T47D (cell line): ENCODE data around the gene CHST13.

Experiments
- DNase-seq, 2 experiments: peaks; one replicate each; pipeline versions ENCODE4 v3.0.0 to v3.0.0-alpha.2; 2011 to 2012; ENCODE audit warnings: low read depth in 1 of 2, low spot score in 1 of 2
- JUND ChIP-seq: IDR thresholded peaks from 2 replicates; pipeline ENCODE4 v1.6.1; 2012; ENCODE audit warnings: low read depth
- in situ Hi-C: cut with HindIII; loops from 2 replicates; pipeline ENCODE4 v1.10.0; 2016; ENCODE audit warnings: low sequenced_read_pairs, low pct_unique_long_range_greater_than_20kb

Gene CHST13

DNA sequence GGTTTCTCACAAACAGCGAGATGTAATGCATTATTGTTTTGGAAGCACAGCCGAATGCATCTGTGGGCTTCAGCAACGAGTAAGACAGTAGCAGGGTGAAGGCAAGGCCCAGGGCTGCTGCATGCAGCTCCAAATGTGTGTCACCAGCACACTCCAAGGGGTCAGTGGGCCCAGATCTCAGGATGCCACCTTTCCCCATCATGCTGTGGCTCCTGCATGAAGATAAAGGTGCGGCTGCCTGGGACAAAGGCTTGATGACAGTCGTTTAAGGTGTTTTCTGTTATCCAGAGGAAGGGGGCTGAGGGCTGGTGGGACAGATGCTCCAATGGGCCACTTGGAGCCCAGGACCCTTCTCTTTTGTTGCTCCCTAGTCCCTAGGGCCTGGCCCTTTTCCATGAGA is 21.6 kb downstream of the CHST13 start:
- in situ Hi-C loops: no loop called here
- no peak for TF ChIP-seq JUND
- DNase-seq: no peak

GRCh38 chr3:126546013-126546412 is 22.1 kb downstream of the CHST13 start:
- no peak for DNase-seq
- in situ Hi-C loops: no loop called here
- no peak for TF ChIP-seq JUND

- no peak for DNase-seq
- in situ Hi-C loops: no loop called here
- TF ChIP-seq JUND: no peak
Measured at GRCh38 chr3:126546549-126547239, 22.7 kb downstream of the CHST13 start.

DNA sequence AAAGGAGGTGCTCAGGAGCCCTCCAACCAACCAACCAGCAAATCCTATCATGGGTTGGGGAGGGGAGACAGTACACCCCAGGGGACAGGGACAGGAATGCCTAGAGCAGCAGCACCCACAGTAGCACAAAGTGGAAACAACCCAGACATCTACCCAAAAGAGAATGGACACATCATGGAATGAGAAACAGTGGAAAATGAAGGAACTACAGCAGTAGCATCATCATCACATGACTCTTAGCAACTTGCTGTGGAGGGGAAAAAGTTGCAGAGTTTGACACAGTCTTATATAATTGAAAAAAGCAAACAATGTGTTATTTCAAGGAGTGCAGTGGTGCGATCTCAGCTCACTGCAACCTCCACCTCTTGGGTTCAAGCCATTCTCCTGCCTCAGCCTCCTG is 23.8 kb downstream of the CHST13 start:
- DNase-seq: no peak
- in situ Hi-C loops: no loop called here
- no peak for TF ChIP-seq JUND

GRCh38 chr3:126548556-126549466 is 24.9 kb downstream of the CHST13 start:
- in situ Hi-C loops: no loop called here
- DNase-seq: no peak
- no peak for TF ChIP-seq JUND

- no peak for TF ChIP-seq JUND
- DNase-seq: no peak
- in situ Hi-C loops: no loop called here
Measured at GRCh38 chr3:126549861-126550487, 26.0 kb downstream of the CHST13 start.

DNA sequence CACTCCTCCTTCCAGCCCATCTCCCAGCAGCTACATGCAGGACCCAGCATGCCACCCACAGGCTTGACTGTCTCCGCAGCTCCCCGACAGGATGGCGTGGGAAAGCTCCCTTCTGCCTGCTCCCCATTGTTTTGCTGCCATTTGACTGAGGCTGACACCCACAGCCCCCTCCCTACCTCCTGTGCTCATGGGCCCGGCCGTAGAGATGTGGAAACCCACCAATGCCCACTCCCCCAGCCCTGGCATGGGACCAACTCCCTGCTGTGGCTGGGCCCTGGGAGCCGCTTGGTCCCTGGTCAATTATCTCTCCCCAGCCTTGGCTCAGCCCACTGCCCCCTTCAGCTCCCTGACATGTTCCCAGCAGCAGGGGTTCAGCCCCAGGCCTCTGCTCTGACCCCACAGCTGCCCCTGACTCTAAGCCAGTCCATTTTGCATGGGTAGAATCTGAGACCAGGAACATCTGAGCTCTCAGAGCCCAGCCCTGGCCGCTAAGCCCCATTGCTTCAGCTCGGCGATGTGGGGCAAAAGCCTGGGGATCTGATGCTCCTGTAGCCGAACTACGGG is 26.6 kb downstream of the CHST13 start:
- no peak for TF ChIP-seq JUND
- in situ Hi-C loops: no loop called here

DNA sequence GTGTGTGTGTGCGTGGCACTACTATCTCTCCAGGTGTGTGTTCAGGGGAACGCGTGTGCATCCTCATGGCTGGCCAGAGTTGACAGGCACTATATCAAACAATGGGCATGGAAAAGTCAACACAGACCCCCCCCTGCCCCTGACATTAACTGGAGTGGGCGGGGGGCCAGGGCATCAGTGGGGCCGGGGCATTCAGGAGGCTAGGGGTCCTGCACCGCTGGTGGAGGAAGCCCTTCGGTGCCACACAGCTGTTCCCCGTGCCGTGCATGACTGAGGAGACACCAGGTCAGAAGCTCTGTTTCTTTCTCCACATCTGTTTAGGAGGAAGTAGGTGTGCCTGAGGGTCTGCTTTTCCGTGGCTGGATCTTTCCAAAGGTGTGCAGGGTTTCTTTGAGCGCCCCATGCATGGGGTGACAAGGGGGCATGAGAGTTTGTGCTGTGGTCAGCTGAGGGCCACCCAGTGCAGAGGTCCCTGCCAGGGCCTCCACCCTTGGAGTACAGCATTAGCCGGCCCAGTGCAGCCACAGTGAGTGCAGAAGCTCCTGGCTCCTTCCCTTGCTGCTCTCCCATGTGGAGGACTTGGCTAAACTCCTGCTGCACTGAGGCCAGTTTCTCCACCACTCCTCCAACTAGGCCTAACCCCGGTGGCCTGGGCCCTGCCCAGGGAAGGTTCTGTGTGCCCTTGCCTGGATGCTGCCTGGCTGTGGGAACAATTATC is 27.3 kb downstream of the CHST13 start:
- no peak for DNase-seq
- in situ Hi-C loops: no loop called here
- no peak for TF ChIP-seq JUND

More for the DNA sequence above, 26.6 kb downstream of the CHST13 start:
- DNase-seq: no peak

- in situ Hi-C loops: no loop called here
- no peak for TF ChIP-seq JUND
- DNase-seq: no peak
Measured at GRCh38 chr3:126551839-126552687, 28.1 kb downstream of the CHST13 start.

- TF ChIP-seq JUND: no peak
- in situ Hi-C loops: no loop called here
- no peak for DNase-seq
Measured at GRCh38 chr3:126552688-126553283, 28.8 kb downstream of the CHST13 start.
